Sigmoid colon (tissue), 4 donors: Measurements from ENCODE around the gene CUL7.

Experiments used
- CTCF ChIP-seq, 4 experiments: fragments of 450-650 bp in 3 of 4; fragments of 200-600 bp in 1 of 4; IDR thresholded peaks; one replicate each; pipeline ENCODE4 v1.5.1; 2016 to 2019; ENCODE audit warnings: antibody characterized with exemption in 4 of 4, mild to moderate bottlenecking in 3 of 4, moderate library complexity in 2 of 4
- EP300 ChIP-seq, 4 donors: sonication (generic); formaldehyde crosslinking; IDR thresholded peaks; one replicate each; pipeline ENCODE4 v1.6.1; 2017; ENCODE audit warnings: antibody characterized with exemption in 4 of 4
- POLR2A ChIP-seq, 2 donors: fragments of 450-650 bp; IDR thresholded peaks; one replicate each; pipeline ENCODE4 v1.6.1; 2016; ENCODE audit warnings: antibody characterized with exemption in 2 of 2, mild to moderate bottlenecking in 2 of 2, moderate library complexity in 2 of 2

GRCh38 chr6:43061861-43062260 is 8.2 kb upstream of the CUL7 start:
- TF ChIP-seq POLR2A (IDR thresholded peaks at IDR 0.05) = no peak
- TF ChIP-seq CTCF (IDR thresholded peaks at IDR 0.05) = no peak
- TF ChIP-seq EP300 (IDR thresholded peaks at IDR 0.05) = no peak
